Measurements from ENCODE around the gene BCCIP.

DNA sequence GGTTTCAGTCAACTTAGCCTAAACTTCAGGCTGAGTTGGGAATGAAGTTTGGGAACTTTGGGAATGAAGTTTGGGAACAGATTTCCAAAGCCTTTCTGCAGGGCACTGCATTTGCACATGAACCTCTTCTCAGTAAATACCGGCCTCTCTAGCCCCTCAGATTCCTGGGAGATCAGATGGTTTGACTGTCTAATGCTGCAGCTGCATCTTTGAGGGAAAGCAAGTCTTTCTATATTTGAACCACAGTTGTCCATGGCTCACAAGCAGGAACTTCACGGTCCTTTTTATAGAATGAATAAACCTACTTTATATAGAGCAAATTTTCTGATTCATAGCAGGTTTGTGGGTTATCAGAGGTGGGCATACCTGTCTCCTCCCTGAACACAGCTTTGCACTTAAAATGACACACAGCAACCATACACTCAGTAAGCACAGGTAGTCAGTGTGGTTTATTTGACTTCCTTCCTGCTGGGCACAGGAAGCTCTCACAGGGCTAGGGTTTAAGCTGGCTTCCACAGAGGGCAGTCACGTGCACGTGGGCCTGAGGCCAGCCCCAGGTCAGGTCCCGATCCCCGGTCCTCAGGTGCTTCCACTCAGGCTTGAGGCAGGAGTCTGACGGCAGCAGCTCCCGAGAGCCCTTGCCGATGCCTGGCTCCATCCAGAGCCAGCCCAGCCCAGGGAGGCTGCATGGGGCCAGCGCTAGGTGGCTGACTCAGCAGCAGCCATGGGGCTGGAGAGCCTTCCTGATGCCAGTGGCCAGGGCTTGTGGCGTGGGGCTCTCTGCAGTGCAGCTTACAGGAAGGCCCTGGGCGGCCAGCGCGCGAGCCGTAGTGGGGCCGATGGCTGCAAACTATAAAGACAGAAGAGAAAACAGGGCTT is 35.0 kb upstream of the BCCIP start:
- TF ChIP-seq CTCF (IDR thresholded peaks at IDR 0.05 in 2 of 3, conservative IDR thresholded peaks at IDR 0.05 in 1 of 3; ENCODE audit: borderline replicate concordance in 1 of 3, insufficient read depth in 1 of 3, low read depth in 2 of 3, low read length in 2 of 3) (no peak), YY1 (IDR thresholded peaks at IDR 0.05; ENCODE audit: extremely low read depth, insufficient replicate concordance, low read depth, low read length) (no peak), POLR2A (IDR thresholded peaks at IDR 0.05; ENCODE audit: borderline replicate concordance, extremely low read depth, insufficient read depth, insufficient read length) (no peak), EZH2 (IDR thresholded peaks at IDR 0.05) (no peak), POLR2AphosphoS5 (IDR thresholded peaks at IDR 0.05; ENCODE audit: low read depth, low read length) (no peak), SIN3A (IDR thresholded peaks at IDR 0.05; ENCODE audit: low read depth) (no peak), MAX (IDR thresholded peaks at IDR 0.05) (no peak), ZBTB33 (IDR thresholded peaks at IDR 0.05; ENCODE audit: extremely low read depth, insufficient replicate concordance, low read length) (no peak), FOSL1 (IDR thresholded peaks at IDR 0.05; ENCODE audit: low read depth) (no peak)

All from HCT116 (cell line).